Panc1 (cell line): ENCODE measurements around the gene SPATA21. TPM values are rescaled to one million over a fixed set of nuclear protein-coding genes. Genes with fewer than 3 reads are reported as not detected.

Experiments
- ATAC-seq: fragments of 200-7000 bp; cut with Tn5 transposase; 2 replicates; pipeline ENCODE4 v1.9.1; 2020; ENCODE audit warnings: mild to moderate bottlenecking, moderate library complexity
- BruUV-seq: library from RNA; stranded (reverse); fragments of 400-500 nt; replicated peaks from 2 replicates; lab custom pipeline; 2021; lab: Mats Ljungman, UMichigan
- CTCF ChIA-PET: fragments of 300-600 bp; sonication (Branson Sonifier 250); formaldehyde crosslinking; loops from one replicate; lab custom pipeline; 2022; ENCODE audit warnings: antibody characterized with exemption; lab: Charles Lee
- POLR2A ChIA-PET: fragments of 300-600 bp; sonication (Branson Sonifier 250); formaldehyde crosslinking; loops from one replicate; lab custom pipeline; 2022; ENCODE audit warnings: antibody characterized with exemption; lab: Charles Lee
- DNase-seq: peaks from one replicate; pipeline ENCODE4 v3.0.0-alpha.2; 2010; ENCODE audit warnings: low read depth, low spot score
- H3K27ac ChIP-seq: 2 replicates; pipeline ENCODE4 v1.5.1; 2011; ENCODE audit warnings: mild to moderate bottlenecking, low read length, inconsistent platforms
- H3K27me3 ChIP-seq: fragments of 200-500 bp; sonication (Bioruptor generic); 2 replicates; pipeline ENCODE4 v1.6.0; 2014; ENCODE audit warnings: low read length, inconsistent platforms; ENCODE audit not compliant: control insufficient read depth, insufficient read depth
- H3K36me3 ChIP-seq: fragments of 200-500 bp; sonication (Bioruptor generic); 2 replicates; pipeline ENCODE4 v1.5.1; 2014; ENCODE audit warnings: inconsistent platforms, mild to moderate bottlenecking, low read length, moderate library complexity; ENCODE audit not compliant: control insufficient read depth, insufficient read depth
- H3K4me1 ChIP-seq: 2 replicates; pipeline ENCODE4 v1.5.1; 2011; ENCODE audit warnings: inconsistent platforms, mild to moderate bottlenecking, low read length, moderate library complexity; ENCODE audit not compliant: control insufficient read depth, insufficient read depth
- H3K4me3 ChIP-seq, 2 experiments: 2 replicates each; pipeline ENCODE4 v1.5.1; 2011 to 2012; ENCODE audit warnings: low read depth in 2 of 2, low read length in 2 of 2, mild to moderate bottlenecking in 2 of 2, inconsistent platforms in 1 of 2, moderate library complexity in 1 of 2
- H3K9me3 ChIP-seq: fragments of 200-500 bp; sonication (Bioruptor generic); 2 replicates; pipeline ENCODE4 v1.5.1; 2014; ENCODE audit warnings: low read depth, mild to moderate bottlenecking, inconsistent platforms, low read length, moderate library complexity; ENCODE audit not compliant: control insufficient read depth, insufficient read depth
- POLR2AphosphoS5 ChIP-seq: IDR thresholded peaks from 2 replicates; pipeline ENCODE4 v1.6.1; 2012; ENCODE audit warnings: mild to moderate bottlenecking, low read depth, low read length, moderate library complexity
- SIN3A ChIP-seq: IDR thresholded peaks from 2 replicates; pipeline ENCODE4 v1.6.1; 2012; ENCODE audit warnings: low read depth, mild to moderate bottlenecking, low read length, moderate library complexity, borderline replicate concordance; ENCODE audit not compliant: insufficient read depth
- TCF7L2 ChIP-seq: IDR thresholded peaks from 2 replicates; pipeline ENCODE4 v1.6.1; 2011; ENCODE audit warnings: mild to moderate bottlenecking, low read depth, low read length, inconsistent platforms
- in situ Hi-C: cut with HindIII; loops from 2 replicates; pipeline ENCODE4 v1.10.0; 2016; ENCODE audit warnings: low sequenced_read_pairs, low pct_unique_long_range_greater_than_20kb
- intact Hi-C: fragments of 100-400 bp; cut with micrococcal nuclease; formaldehyde crosslinking; loops from one replicate; pipeline ENCODE4 v1.10.0; 2022; ENCODE audit not compliant: unreplicated experiment
- total RNA-seq: library from RNA; stranded (reverse); gene quantifications from one replicate; pipeline ENCODE4 v1.2.1, GENCODE V29; 2021; ENCODE audit not compliant: unreplicated experiment
- TF ChIP-seq, protein P1 (sequence below), 2 experiments: IDR thresholded peaks; 2 replicates each; pipeline ENCODE4 v1.6.1; 2011 to 2012; ENCODE audit warnings: low read depth in 2 of 2, control low read depth in 1 of 2, low read length in 1 of 2, mild to moderate bottlenecking in 1 of 2, moderate library complexity in 1 of 2; ENCODE audit not compliant: insufficient read depth in 1 of 2
- TF ChIP-seq, protein P2 (sequence below): fragments of 450-650 bp; IDR thresholded peaks from 2 replicates; pipeline ENCODE4 v1.5.1; 2017; ENCODE audit warnings: mild to moderate bottlenecking

SPATA21 gene
- total RNA-seq, 1 experiment from 2014 or later = not detected

- in situ Hi-C loops = no loop called here
- no TSS peak for BruUV-seq
- TF ChIP-seq, protein P1, sequence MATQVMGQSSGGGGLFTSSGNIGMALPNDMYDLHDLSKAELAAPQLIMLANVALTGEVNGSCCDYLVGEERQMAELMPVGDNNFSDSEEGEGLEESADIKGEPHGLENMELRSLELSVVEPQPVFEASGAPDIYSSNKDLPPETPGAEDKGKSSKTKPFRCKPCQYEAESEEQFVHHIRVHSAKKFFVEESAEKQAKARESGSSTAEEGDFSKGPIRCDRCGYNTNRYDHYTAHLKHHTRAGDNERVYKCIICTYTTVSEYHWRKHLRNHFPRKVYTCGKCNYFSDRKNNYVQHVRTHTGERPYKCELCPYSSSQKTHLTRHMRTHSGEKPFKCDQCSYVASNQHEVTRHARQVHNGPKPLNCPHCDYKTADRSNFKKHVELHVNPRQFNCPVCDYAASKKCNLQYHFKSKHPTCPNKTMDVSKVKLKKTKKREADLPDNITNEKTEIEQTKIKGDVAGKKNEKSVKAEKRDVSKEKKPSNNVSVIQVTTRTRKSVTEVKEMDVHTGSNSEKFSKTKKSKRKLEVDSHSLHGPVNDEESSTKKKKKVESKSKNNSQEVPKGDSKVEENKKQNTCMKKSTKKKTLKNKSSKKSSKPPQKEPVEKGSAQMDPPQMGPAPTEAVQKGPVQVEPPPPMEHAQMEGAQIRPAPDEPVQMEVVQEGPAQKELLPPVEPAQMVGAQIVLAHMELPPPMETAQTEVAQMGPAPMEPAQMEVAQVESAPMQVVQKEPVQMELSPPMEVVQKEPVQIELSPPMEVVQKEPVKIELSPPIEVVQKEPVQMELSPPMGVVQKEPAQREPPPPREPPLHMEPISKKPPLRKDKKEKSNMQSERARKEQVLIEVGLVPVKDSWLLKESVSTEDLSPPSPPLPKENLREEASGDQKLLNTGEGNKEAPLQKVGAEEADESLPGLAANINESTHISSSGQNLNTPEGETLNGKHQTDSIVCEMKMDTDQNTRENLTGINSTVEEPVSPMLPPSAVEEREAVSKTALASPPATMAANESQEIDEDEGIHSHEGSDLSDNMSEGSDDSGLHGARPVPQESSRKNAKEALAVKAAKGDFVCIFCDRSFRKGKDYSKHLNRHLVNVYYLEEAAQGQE (IDR thresholded peaks at IDR 0.05; ENCODE audit: insufficient read depth in 1 of 2, low read depth in 2 of 2, low read length in 1 of 2) = no peak
- no peak for TF ChIP-seq TCF7L2
- no peak for TF ChIP-seq SIN3A
- TF ChIP-seq, protein P2, sequence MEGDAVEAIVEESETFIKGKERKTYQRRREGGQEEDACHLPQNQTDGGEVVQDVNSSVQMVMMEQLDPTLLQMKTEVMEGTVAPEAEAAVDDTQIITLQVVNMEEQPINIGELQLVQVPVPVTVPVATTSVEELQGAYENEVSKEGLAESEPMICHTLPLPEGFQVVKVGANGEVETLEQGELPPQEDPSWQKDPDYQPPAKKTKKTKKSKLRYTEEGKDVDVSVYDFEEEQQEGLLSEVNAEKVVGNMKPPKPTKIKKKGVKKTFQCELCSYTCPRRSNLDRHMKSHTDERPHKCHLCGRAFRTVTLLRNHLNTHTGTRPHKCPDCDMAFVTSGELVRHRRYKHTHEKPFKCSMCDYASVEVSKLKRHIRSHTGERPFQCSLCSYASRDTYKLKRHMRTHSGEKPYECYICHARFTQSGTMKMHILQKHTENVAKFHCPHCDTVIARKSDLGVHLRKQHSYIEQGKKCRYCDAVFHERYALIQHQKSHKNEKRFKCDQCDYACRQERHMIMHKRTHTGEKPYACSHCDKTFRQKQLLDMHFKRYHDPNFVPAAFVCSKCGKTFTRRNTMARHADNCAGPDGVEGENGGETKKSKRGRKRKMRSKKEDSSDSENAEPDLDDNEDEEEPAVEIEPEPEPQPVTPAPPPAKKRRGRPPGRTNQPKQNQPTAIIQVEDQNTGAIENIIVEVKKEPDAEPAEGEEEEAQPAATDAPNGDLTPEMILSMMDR = no peak
- no peak for TF ChIP-seq POLR2AphosphoS5
Measured at GRCh38 chr1:16406868-16407267, 30.4 kb downstream of the SPATA21 start.

DNA sequence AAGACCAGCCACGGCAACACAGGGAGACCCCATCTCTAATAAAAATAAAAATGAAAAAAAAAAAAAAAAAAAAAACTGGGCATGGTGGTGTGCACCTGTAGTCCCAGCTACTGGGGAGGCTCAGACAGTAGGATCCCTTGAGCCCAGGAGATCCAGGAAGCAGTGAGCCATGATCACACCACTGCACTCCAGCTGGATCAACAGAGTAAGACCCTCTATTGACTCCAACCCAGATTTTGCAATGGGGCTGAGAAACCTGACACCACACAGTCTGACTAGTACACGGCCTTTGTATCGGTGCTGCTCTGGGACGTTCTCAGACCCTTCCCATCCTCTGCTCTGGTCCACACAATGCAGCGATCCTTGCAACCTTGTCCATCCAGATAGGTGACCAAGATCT is 31.8 kb downstream of the SPATA21 start:
- CTCF ChIA-PET = no interaction called here
- DNase-seq = no peak
- H3K27ac ChIP-seq = no peak overlapping the region
- H3K4me1 ChIP-seq = no peaks in the 10 kb centered on the region
- H3K36me3 ChIP-seq = no peaks in the 10 kb centered on the region
- no peak overlapping the region for H3K4me3 ChIP-seq
- H3K9me3 ChIP-seq = no peaks in the 10 kb centered on the region
- H3K27me3 ChIP-seq = no peaks in the 10 kb centered on the region
- TF ChIP-seq, protein P2 = no peak
- TF ChIP-seq TCF7L2 (no peak), POLR2AphosphoS5 (no peak), SIN3A (no peak)
- TF ChIP-seq, protein P1 (IDR thresholded peaks at IDR 0.05; ENCODE audit: insufficient read depth in 1 of 2, low read depth in 2 of 2, low read length in 1 of 2) = no peak
- BruUV-seq = no TSS peak
- POLR2A ChIA-PET = no interaction called here
- no peak for ATAC-seq
- in situ Hi-C loops = no loop called here
- intact Hi-C loops = no loop called here

More at GRCh38 chr1:16406868-16407267, 30.4 kb downstream of the SPATA21 start:
- ATAC-seq = no peak
- no peaks in the 10 kb centered on the region for H3K9me3 ChIP-seq
- ChIA-PET POLR2A (no interaction called here), CTCF (no interaction called here)
- no peaks in the 10 kb centered on the region for H3K4me1 ChIP-seq
- DNase-seq = no peak
- no peak overlapping the region for H3K4me3 ChIP-seq
- no peaks in the 10 kb centered on the region for H3K36me3 ChIP-seq
- no peak overlapping the region for H3K27ac ChIP-seq
- H3K27me3 ChIP-seq = no peaks in the 10 kb centered on the region
- intact Hi-C loops = no loop called here
